ENCODE measurements around the gene CNTN4.

CNTN4 gene

GRCh38 chr3:2822611-2823010 is 723.9 kb downstream of the CNTN4 start:
- DNase-seq: no peak

- no peak for DNase-seq
Observed at GRCh38 chr3:2823031-2823430, 724.4 kb downstream of the CNTN4 start.

GRCh38 chr3:2823437-2824211 is 725.0 kb downstream of the CNTN4 start:
- no peak for DNase-seq

GRCh38 chr3:2826036-2826435 is 727.4 kb downstream of the CNTN4 start:
- no peak for DNase-seq

GRCh38 chr3:2826453-2826852 is 727.8 kb downstream of the CNTN4 start:
- DNase-seq: no peak

- no peak for DNase-seq
Observed at GRCh38 chr3:2837239-2837638, 738.6 kb downstream of the CNTN4 start.

- no peak for DNase-seq
Observed at GRCh38 chr3:2837910-2838309, 739.2 kb downstream of the CNTN4 start.

GRCh38 chr3:2838546-2839157 is 740.0 kb downstream of the CNTN4 start:
- DNase-seq: no peak

- DNase-seq: no peak
Observed at GRCh38 chr3:2839876-2840275, 741.2 kb downstream of the CNTN4 start.

GRCh38 chr3:2847062-2847841 is 748.6 kb downstream of the CNTN4 start:
- DNase-seq: no peak

GRCh38 chr3:2849092-2849491 is 750.4 kb downstream of the CNTN4 start:
- DNase-seq: no peak

GRCh38 chr3:2850701-2851100 is 752.0 kb downstream of the CNTN4 start:
- no peak for DNase-seq

GRCh38 chr3:2851361-2851760 is 752.7 kb downstream of the CNTN4 start:
- no peak for DNase-seq

GRCh38 chr3:2851835-2852234 is 753.2 kb downstream of the CNTN4 start:
- DNase-seq: no peak

- no peak for DNase-seq
Observed at GRCh38 chr3:2853651-2854050, 755.0 kb downstream of the CNTN4 start.

GRCh38 chr3:2856138-2857133 is 757.8 kb downstream of the CNTN4 start:
- DNase-seq: no peak

GRCh38 chr3:2860626-2861025 is 762.0 kb downstream of the CNTN4 start:
- DNase-seq: no peak

- DNase-seq: no peak
Observed at GRCh38 chr3:2861120-2861519, 762.5 kb downstream of the CNTN4 start.

GRCh38 chr3:2861920-2862319 is 763.3 kb downstream of the CNTN4 start:
- DNase-seq: no peak

GRCh38 chr3:2862366-2862765 is 763.7 kb downstream of the CNTN4 start:
- no peak for DNase-seq

- no peak for DNase-seq
Observed at GRCh38 chr3:2863127-2863526, 764.5 kb downstream of the CNTN4 start.

- no peak for DNase-seq
Observed at GRCh38 chr3:2869905-2870304, 771.2 kb downstream of the CNTN4 start.
